Measurements from ENCODE around the gene P2RY14. TPM values are rescaled to one million over a fixed set of nuclear protein-coding genes. Genes with fewer than 3 reads are reported as not detected.

The P2RY14 gene
- total RNA-seq, 2 experiments from 2014 or later, result 1.2 to 1.4 TPM

GRCh38 chr3:151297429-151297828, 19.1 kb upstream of the P2RY14 start:
- Mint-ChIP-seq H3K27me3 (peaks cover 2% of the 10 kb centered on the region), H3K9me3 (no peaks in the 10 kb centered on the region)
- CTCF ChIA-PET, result interaction anchor here (2.2 kb wide), 1 partner anchor 130 kb away, joined by 8 read pairs; no protein-coding TSS in a partner anchor

GRCh38 chr3:151296226-151296625, 17.9 kb upstream of the P2RY14 start:
- no peak for DNase-seq
- Mint-ChIP-seq H3K9me3 (no peaks in the 10 kb centered on the region), H3K4me3 (no peak overlapping the region), H3K4me1 (peaks cover 9% of the 10 kb centered on the region), H3K27me3 (peaks cover 2% of the 10 kb centered on the region), H3K27ac (no peak overlapping the region), H3K36me3 (ENCODE audit: low read depth) (no peaks in the 10 kb centered on the region)
- ChIA-PET CTCF (no interaction called here), POLR2A (no interaction called here)

More at GRCh38 chr3:151297429-151297828, 19.1 kb upstream of the P2RY14 start:
- Mint-ChIP-seq H3K27ac (no peak overlapping the region), H3K4me1 (peaks cover 17% of the 10 kb centered on the region), H3K36me3 (ENCODE audit: low read depth) (no peaks in the 10 kb centered on the region), H3K4me3 (no peak overlapping the region)
- DNase-seq, result no peak
- POLR2A ChIA-PET, result interaction anchor here (0.8 kb wide), 1 partner anchor 10 kb away, joined by 3 read pairs; no protein-coding TSS in a partner anchor

- Mint-ChIP-seq H3K27ac (no peak overlapping the region), H3K4me1 (peaks cover 4% of the 10 kb centered on the region), H3K36me3 (ENCODE audit: low read depth) (no peaks in the 10 kb centered on the region), H3K4me3 (no peak overlapping the region), H3K27me3 (peaks cover 2% of the 10 kb centered on the region), H3K9me3 (no peaks in the 10 kb centered on the region)
- CTCF ChIA-PET, result interaction anchor here (0.7 to 2.3 kb wide), 4 partner anchors 11 to 132 kb away, joined by 3 to 6 read pairs (median 3); no protein-coding TSS in a partner anchor
- no peak for DNase-seq
- POLR2A ChIA-PET, result no interaction called here
Measured at GRCh38 chr3:151293127-151293526, 14.8 kb upstream of the P2RY14 start.

GRCh38 chr3:151290673-151291072, 12.3 kb upstream of the P2RY14 start:
- peaks cover 6% of the 10 kb centered on the region for H3K4me1 Mint-ChIP-seq
- no peak overlapping the region for H3K27ac Mint-ChIP-seq
- no peak for DNase-seq
- CTCF ChIA-PET, result interaction anchor here (0.7 to 2.2 kb wide), 3 partner anchors 37 to 549 kb away, joined by 3 to 7 read pairs (median 7); no protein-coding TSS in a partner anchor
- no peaks in the 10 kb centered on the region for H3K9me3 Mint-ChIP-seq
- H3K4me3 Mint-ChIP-seq, result no peak overlapping the region
- H3K36me3 Mint-ChIP-seq (ENCODE audit: low read depth), result no peaks in the 10 kb centered on the region
- POLR2A ChIA-PET, result no interaction called here
- no peaks in the 10 kb centered on the region for H3K27me3 Mint-ChIP-seq

- Mint-ChIP-seq H3K4me1 (peaks cover 11% of the 10 kb centered on the region), H3K36me3 (ENCODE audit: low read depth) (no peaks in the 10 kb centered on the region), H3K27me3 (no peaks in the 10 kb centered on the region), H3K27ac (no peak overlapping the region), H3K9me3 (no peaks in the 10 kb centered on the region), H3K4me3 (no peak overlapping the region)
- CTCF ChIA-PET, result interaction anchor here (6.6 kb wide), 1 partner anchor 121 kb away, joined by 52 read pairs; no protein-coding TSS in a partner anchor
- DNase-seq, result no peak
- POLR2A ChIA-PET, result no interaction called here
Measured at GRCh38 chr3:151289445-151289844, 11.1 kb upstream of the P2RY14 start.

GRCh38 chr3:151285940-151286339, 7.6 kb upstream of the P2RY14 start:
- no peak for DNase-seq
- CTCF ChIA-PET, result interaction anchor here (1.0 to 6.6 kb wide), 5 partner anchors 42 to 130 kb away, joined by 3 to 52 read pairs (median 9); no protein-coding TSS in a partner anchor
- POLR2A ChIA-PET, result no interaction called here
- H3K27ac Mint-ChIP-seq, result no peak overlapping the region
- peaks cover 29% of the 10 kb centered on the region for H3K4me1 Mint-ChIP-seq
- no peak overlapping the region for H3K4me3 Mint-ChIP-seq
- H3K27me3 Mint-ChIP-seq, result no peaks in the 10 kb centered on the region
- H3K36me3 Mint-ChIP-seq (ENCODE audit: low read depth), result no peaks in the 10 kb centered on the region
- no peaks in the 10 kb centered on the region for H3K9me3 Mint-ChIP-seq

- Mint-ChIP-seq H3K4me1 (peaks cover 35% of the 10 kb centered on the region), H3K36me3 (ENCODE audit: low read depth) (no peaks in the 10 kb centered on the region), H3K27me3 (no peaks in the 10 kb centered on the region), H3K9me3 (no peaks in the 10 kb centered on the region), H3K27ac (peak overlapping the region; percentile 60), H3K4me3 (no peak overlapping the region)
- CTCF ChIA-PET, result interaction anchor here (0.5 to 6.6 kb wide), 12 partner anchors 16 to 1183 kb away, joined by 3 to 52 read pairs (median 4); no protein-coding TSS in a partner anchor
- POLR2A ChIA-PET, result interaction anchor here (0.6 to 1.6 kb wide), 7 partner anchors 32 to 116 kb away, joined by 3 to 4 read pairs (median 4); no protein-coding TSS in a partner anchor
- peak; percentile 36 for DNase-seq
Measured at GRCh38 chr3:151283907-151284461, 5.6 kb upstream of the P2RY14 start.

GRCh38 chr3:151283387-151283786, 5.0 kb upstream of the P2RY14 start:
- H3K9me3 Mint-ChIP-seq, result no peaks in the 10 kb centered on the region
- H3K27me3 Mint-ChIP-seq, result no peaks in the 10 kb centered on the region
- no peak overlapping the region for H3K4me3 Mint-ChIP-seq
- DNase-seq, result no peak
- H3K36me3 Mint-ChIP-seq (ENCODE audit: low read depth), result no peaks in the 10 kb centered on the region
- H3K27ac Mint-ChIP-seq, result peak overlapping the region; percentile 60
- peaks cover 41% of the 10 kb centered on the region for H3K4me1 Mint-ChIP-seq
- CTCF ChIA-PET, result interaction anchor here (0.7 to 8.2 kb wide), 10 partner anchors 9 to 556 kb away, joined by 3 to 160 read pairs (median 8); no protein-coding TSS in a partner anchor
- POLR2A ChIA-PET, result interaction anchor here (1.1 to 1.6 kb wide), 5 partner anchors 33 to 115 kb away, joined by 3 to 4 read pairs (median 4); no protein-coding TSS in a partner anchor

GRCh38 chr3:151282921-151283320, 4.6 kb upstream of the P2RY14 start:
- CTCF ChIA-PET, result interaction anchor here (0.7 to 8.2 kb wide), 16 partner anchors 9 to 558 kb away, joined by 3 to 160 read pairs (median 4); partner anchors contain the start of gene GPR171
- POLR2A ChIA-PET, result interaction anchor here (1.1 kb wide), 2 partner anchors 55 to 113 kb away, joined by 3 read pairs; no protein-coding TSS in a partner anchor
- H3K36me3 Mint-ChIP-seq (ENCODE audit: low read depth), result no peaks in the 10 kb centered on the region
- H3K4me3 Mint-ChIP-seq, result no peak overlapping the region
- H3K4me1 Mint-ChIP-seq, result peaks cover 45% of the 10 kb centered on the region
- H3K9me3 Mint-ChIP-seq, result no peaks in the 10 kb centered on the region
- H3K27ac Mint-ChIP-seq, result peak overlapping the region; percentile 60
- DNase-seq, result no peak
- H3K27me3 Mint-ChIP-seq, result no peaks in the 10 kb centered on the region

- H3K36me3 Mint-ChIP-seq (ENCODE audit: low read depth), result no peaks in the 10 kb centered on the region
- CTCF ChIA-PET, result interaction anchor here (0.7 to 8.2 kb wide), 15 partner anchors 10 to 559 kb away, joined by 3 to 160 read pairs (median 4); no protein-coding TSS in a partner anchor
- H3K9me3 Mint-ChIP-seq, result no peaks in the 10 kb centered on the region
- POLR2A ChIA-PET, result interaction anchor here (1.0 to 1.1 kb wide), 3 partner anchors 54 to 112 kb away, joined by 3 read pairs; no protein-coding TSS in a partner anchor
- no peak for DNase-seq
- no peak overlapping the region for H3K4me3 Mint-ChIP-seq
- peaks cover 50% of the 10 kb centered on the region for H3K4me1 Mint-ChIP-seq
- no peak overlapping the region for H3K27ac Mint-ChIP-seq
- H3K27me3 Mint-ChIP-seq, result no peaks in the 10 kb centered on the region
Measured at GRCh38 chr3:151281671-151282324, 3.5 kb upstream of the P2RY14 start.

- H3K9me3 Mint-ChIP-seq, result no peaks in the 10 kb centered on the region
- peaks cover 5% of the 10 kb centered on the region for H3K36me3 Mint-ChIP-seq (ENCODE audit: low read depth)
- peaks cover 51% of the 10 kb centered on the region for H3K4me1 Mint-ChIP-seq
- POLR2A ChIA-PET, result interaction anchor here (1.4 to 4.2 kb wide), 6 partner anchors 49 to 106 kb away, joined by 3 to 16 read pairs (median 4); partner anchors contain the start of gene GPR171
- peak overlapping the region; percentile 42 for H3K4me3 Mint-ChIP-seq
- peak; percentile 43 for DNase-seq
- CTCF ChIA-PET, result interaction anchor here (1.2 to 8.2 kb wide), 3 partner anchors 49 to 109 kb away, joined by 3 to 160 read pairs (median 4); no protein-coding TSS in a partner anchor
- H3K27ac Mint-ChIP-seq, result peak overlapping the region; percentile 83
- no peaks in the 10 kb centered on the region for H3K27me3 Mint-ChIP-seq
Measured at GRCh38 chr3:151276687-151277042, 1.7 kb downstream of the P2RY14 start.

- H3K9me3 Mint-ChIP-seq, result no peaks in the 10 kb centered on the region
- H3K36me3 Mint-ChIP-seq (ENCODE audit: low read depth), result peaks cover 5% of the 10 kb centered on the region
- H3K4me1 Mint-ChIP-seq, result peaks cover 51% of the 10 kb centered on the region
- ChIA-PET CTCF (interaction anchor here (1.2 to 8.2 kb wide), 3 partner anchors 49 to 108 kb away, joined by 3 to 160 read pairs (median 4); no protein-coding TSS in a partner anchor), POLR2A (interaction anchor here (1.0 to 4.2 kb wide), 7 partner anchors 48 to 106 kb away, joined by 3 to 16 read pairs (median 4); partner anchors contain the start of gene GPR171)
- no peak overlapping the region for H3K4me3 Mint-ChIP-seq
- H3K27ac Mint-ChIP-seq, result peak overlapping the region; percentile 83
- H3K27me3 Mint-ChIP-seq, result no peaks in the 10 kb centered on the region
- DNase-seq, result no peak
Measured at GRCh38 chr3:151276038-151276686, 2.2 kb downstream of the P2RY14 start.
